GM18909 (cell line): ENCODE results near the gene FAM20C.
"Not testable (repeated sequence)": the region's sequence is repeated elsewhere in the genome, so short reads cannot be mapped to it uniquely, and the experiment has no call there.

Source experiments
- ATAC-seq: cut with Tn5 transposase; IDR thresholded peaks from one replicate; pipeline ENCODE4 v1.9.1; 2021; ENCODE audit warnings: mild to moderate bottlenecking; ENCODE audit not compliant: unreplicated experiment, poor library complexity

The FAM20C gene

GRCh38 chr7:262631-263311 is 70.4 kb downstream of the FAM20C start:
- ATAC-seq = not testable (repeated sequence)

- ATAC-seq = not testable (repeated sequence)
These were observed 71.3 kb downstream of the FAM20C start for GRCh38 chr7:263483-264351.

- no peak for ATAC-seq
These were observed 72.3 kb downstream of the FAM20C start for GRCh38 chr7:264541-265191.

GRCh38 chr7:265192-265997 is 73.0 kb downstream of the FAM20C start:
- no peak for ATAC-seq

GRCh38 chr7:265998-266850 is 73.9 kb downstream of the FAM20C start:
- ATAC-seq = no peak

GRCh38 chr7:266851-267840 is 74.8 kb downstream of the FAM20C start:
- ATAC-seq = no peak

GRCh38 chr7:268991-269390 is 76.6 kb downstream of the FAM20C start:
- no peak for ATAC-seq

GRCh38 chr7:269721-270120 is 77.3 kb downstream of the FAM20C start:
- ATAC-seq = no peak

- ATAC-seq = no peak
These were observed 78.1 kb downstream of the FAM20C start for GRCh38 chr7:270351-270983.

- no peak for ATAC-seq
These were observed 79.1 kb downstream of the FAM20C start for GRCh38 chr7:271266-272107.

- ATAC-seq = no peak
These were observed 79.8 kb downstream of the FAM20C start for GRCh38 chr7:272108-272615.

- ATAC-seq = no peak
These were observed 80.3 kb downstream of the FAM20C start for GRCh38 chr7:272631-273030.

- no peak for ATAC-seq
These were observed 81.0 kb downstream of the FAM20C start for GRCh38 chr7:273327-273726.

GRCh38 chr7:274266-274665 is 81.9 kb downstream of the FAM20C start:
- ATAC-seq = no peak

- ATAC-seq = no peak
These were observed 84.0 kb downstream of the FAM20C start for GRCh38 chr7:276230-276835.

- no peak for ATAC-seq
These were observed 84.9 kb downstream of the FAM20C start for GRCh38 chr7:277228-277627.
